ENCODE results near the gene RBPMS2. TPM values are rescaled to one million over a fixed set of nuclear protein-coding genes. Genes with fewer than 3 reads are reported as not detected.

RBPMS2 gene
- total RNA-seq, 2 donors from 2014 or later, result 86.0 to 131 TPM

DNA sequence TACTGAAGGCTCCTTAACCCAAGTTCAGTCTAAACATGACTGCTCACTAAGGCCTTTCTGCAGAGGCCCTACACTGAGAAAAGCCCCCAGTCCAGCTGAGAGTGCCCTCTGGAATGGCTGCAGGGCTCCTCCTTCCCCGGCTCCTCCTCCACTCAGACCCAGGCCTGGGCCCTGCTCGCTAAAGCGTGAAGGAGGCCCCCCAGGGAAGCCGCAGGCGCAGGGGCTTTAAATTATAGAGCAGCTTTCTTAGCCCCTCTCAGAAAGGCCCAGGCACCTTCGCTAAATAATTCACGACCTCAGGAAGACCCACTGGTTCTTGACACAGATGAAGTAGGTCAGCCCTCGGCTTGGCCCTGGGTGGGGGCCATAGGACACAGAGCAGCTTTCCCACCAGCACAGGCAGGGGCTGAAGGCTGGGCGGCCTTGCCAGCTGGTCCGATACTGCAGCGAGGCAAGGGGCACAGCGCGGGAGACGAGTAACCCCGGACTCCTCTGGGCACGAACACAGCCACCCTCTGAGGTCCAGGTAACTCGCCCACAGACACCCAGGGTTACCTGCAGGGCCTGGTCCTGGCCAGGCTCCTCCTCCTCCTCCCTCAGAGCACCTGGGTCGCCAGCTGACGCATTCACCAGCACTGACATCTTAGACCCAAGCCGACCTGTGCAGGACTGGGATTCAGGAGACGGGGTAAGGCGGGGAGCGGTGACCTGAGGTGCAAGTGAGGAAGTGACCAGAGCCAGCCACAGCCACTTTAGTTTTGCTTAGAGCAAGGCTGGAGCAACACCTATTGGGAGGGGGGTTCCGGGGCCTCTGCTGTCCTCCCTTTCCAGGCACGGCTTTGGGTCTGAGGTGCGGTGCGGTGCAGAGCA is 36.9 kb downstream of the RBPMS2 start:
- Mint-ChIP-seq H3K4me3 (no peak overlapping the region), H3K9me3 (no peaks in the 10 kb centered on the region), H3K27ac (no peak overlapping the region), H3K36me3 (ENCODE audit: low read depth) (peaks cover 56% of the 10 kb centered on the region), H3K4me1 (no peaks in the 10 kb centered on the region), H3K27me3 (ENCODE audit: insufficient read depth) (no peaks in the 10 kb centered on the region)
- H3K4me3 ChIP-seq (ENCODE audit: low read length), result no peak overlapping the region
- no peaks in the 10 kb centered on the region for H3K4me1 ChIP-seq (ENCODE audit: control insufficient read depth, insufficient read depth, low read length)
- no peaks in the 10 kb centered on the region for H3K9me3 ChIP-seq (ENCODE audit: control insufficient read depth, low read length)
- H3K27ac ChIP-seq (ENCODE audit: low read depth, low read length), result no peak overlapping the region
- H3K36me3 ChIP-seq (ENCODE audit: control insufficient read depth, insufficient read depth, low read length), result peaks cover 70% of the 10 kb centered on the region
- DNase-seq, result no peak
- H3K27me3 ChIP-seq (ENCODE audit: control insufficient read depth, insufficient read depth, low read length, poor library complexity, severe bottlenecking), result no peaks in the 10 kb centered on the region
- H3K9ac ChIP-seq (ENCODE audit: extremely low read depth, low read length, poor library complexity, severe bottlenecking), result no peak overlapping the region
- TF ChIP-seq, protein P1, sequence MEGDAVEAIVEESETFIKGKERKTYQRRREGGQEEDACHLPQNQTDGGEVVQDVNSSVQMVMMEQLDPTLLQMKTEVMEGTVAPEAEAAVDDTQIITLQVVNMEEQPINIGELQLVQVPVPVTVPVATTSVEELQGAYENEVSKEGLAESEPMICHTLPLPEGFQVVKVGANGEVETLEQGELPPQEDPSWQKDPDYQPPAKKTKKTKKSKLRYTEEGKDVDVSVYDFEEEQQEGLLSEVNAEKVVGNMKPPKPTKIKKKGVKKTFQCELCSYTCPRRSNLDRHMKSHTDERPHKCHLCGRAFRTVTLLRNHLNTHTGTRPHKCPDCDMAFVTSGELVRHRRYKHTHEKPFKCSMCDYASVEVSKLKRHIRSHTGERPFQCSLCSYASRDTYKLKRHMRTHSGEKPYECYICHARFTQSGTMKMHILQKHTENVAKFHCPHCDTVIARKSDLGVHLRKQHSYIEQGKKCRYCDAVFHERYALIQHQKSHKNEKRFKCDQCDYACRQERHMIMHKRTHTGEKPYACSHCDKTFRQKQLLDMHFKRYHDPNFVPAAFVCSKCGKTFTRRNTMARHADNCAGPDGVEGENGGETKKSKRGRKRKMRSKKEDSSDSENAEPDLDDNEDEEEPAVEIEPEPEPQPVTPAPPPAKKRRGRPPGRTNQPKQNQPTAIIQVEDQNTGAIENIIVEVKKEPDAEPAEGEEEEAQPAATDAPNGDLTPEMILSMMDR (conservative IDR thresholded peaks at IDR 0.05), result no peak
- 92 to 96% methylated on average over 10 to 27 of the region's 27 CpGs for WGBS, 2 experiments (ENCODE audit: insufficient coverage in 1 of 2, insufficient read length in 1 of 2)

DNA sequence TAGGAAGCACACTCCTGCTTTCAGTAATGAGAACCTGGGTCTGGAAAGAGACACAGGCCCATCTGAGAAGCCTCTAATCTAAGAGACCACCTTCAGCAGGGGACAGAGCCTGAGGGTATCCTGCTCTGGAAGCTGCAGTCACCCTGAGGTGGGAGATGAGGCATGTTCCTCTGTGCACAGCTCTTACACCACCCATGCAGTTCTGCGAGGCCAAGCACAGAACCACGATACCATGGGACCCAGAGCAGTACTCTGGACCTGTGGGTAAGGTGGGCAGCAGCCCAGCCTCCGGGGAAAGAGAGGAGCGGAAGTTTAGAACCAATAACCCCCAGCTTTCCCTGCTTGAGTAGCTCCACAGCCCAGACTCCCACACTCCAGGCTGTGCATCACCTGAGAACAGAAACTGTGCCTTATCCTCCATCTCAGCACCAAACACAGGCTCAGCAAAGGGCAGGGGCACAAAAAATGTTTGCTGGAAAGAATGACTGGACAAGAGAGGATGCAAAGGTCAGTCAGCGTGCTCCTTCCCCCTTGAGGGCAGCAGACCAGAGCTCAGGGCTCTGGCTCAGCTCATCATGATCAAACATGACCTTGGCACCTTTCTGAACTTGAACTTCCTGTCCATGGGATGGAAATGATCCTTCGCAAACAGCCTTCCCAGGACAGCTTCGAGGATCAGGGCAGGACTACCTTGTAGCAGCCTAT is 43.1 kb downstream of the RBPMS2 start:
- WGBS, 2 experiments (ENCODE audit: insufficient coverage in 1 of 2, insufficient read length in 1 of 2), result 83 to 87% methylated on average over 4 to 7 of the region's 7 CpGs
- Mint-ChIP-seq H3K36me3 (ENCODE audit: low read depth) (peaks cover 54% of the 10 kb centered on the region), H3K27me3 (ENCODE audit: insufficient read depth) (no peaks in the 10 kb centered on the region), H3K4me1 (peaks cover 16% of the 10 kb centered on the region), H3K4me3 (no peak overlapping the region), H3K27ac (peak overlapping the region; percentile 21), H3K9me3 (no peaks in the 10 kb centered on the region)
- Histone ChIP-seq H3K4me1 (ENCODE audit: control insufficient read depth, insufficient read depth, low read length) (no peaks in the 10 kb centered on the region), H3K27ac (ENCODE audit: low read depth, low read length) (peak overlapping the region; percentile 53), H3K36me3 (ENCODE audit: control insufficient read depth, insufficient read depth, low read length) (peaks cover 58% of the 10 kb centered on the region), H3K27me3 (ENCODE audit: control insufficient read depth, insufficient read depth, low read length, poor library complexity, severe bottlenecking) (no peaks in the 10 kb centered on the region), H3K4me3 (ENCODE audit: low read length) (no peak overlapping the region), H3K9ac (ENCODE audit: extremely low read depth, low read length, poor library complexity, severe bottlenecking) (no peak overlapping the region), H3K9me3 (ENCODE audit: control insufficient read depth, low read length) (no peaks in the 10 kb centered on the region)
- DNase-seq, result no peak
- TF ChIP-seq, protein P1 (conservative IDR thresholded peaks at IDR 0.05), result no peak

DNA sequence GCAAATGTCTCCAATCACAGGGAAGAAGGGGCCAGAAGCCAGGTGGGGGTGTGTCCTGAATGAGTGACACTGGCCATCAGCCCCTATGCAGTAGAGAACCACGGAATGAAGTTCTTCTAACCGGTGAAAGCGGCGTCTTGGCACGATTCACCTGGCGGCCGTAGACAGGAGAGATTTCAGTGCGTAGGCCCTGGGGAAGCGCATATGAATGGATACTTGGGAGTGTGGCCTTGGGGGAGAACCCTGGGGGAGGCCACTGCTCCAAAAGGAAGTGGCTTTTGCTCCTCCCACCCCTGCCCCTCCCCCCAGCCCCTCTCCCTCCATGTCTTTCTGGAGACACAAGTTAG is 43.6 kb downstream of the RBPMS2 start:
- DNase-seq, result peak; percentile 71
- TF ChIP-seq, protein P1 (conservative IDR thresholded peaks at IDR 0.05), result no peak
- Mint-ChIP-seq H3K27me3 (ENCODE audit: insufficient read depth) (no peaks in the 10 kb centered on the region), H3K9me3 (no peaks in the 10 kb centered on the region), H3K27ac (peak overlapping the region; percentile 84), H3K36me3 (ENCODE audit: low read depth) (peaks cover 56% of the 10 kb centered on the region), H3K4me3 (no peak overlapping the region), H3K4me1 (peaks cover 16% of the 10 kb centered on the region)
- Histone ChIP-seq H3K27ac (ENCODE audit: low read depth, low read length) (no peak overlapping the region), H3K9ac (ENCODE audit: extremely low read depth, low read length, poor library complexity, severe bottlenecking) (no peak overlapping the region), H3K4me3 (ENCODE audit: low read length) (no peak overlapping the region), H3K9me3 (ENCODE audit: control insufficient read depth, low read length) (no peaks in the 10 kb centered on the region), H3K36me3 (ENCODE audit: control insufficient read depth, insufficient read depth, low read length) (peaks cover 58% of the 10 kb centered on the region), H3K27me3 (ENCODE audit: control insufficient read depth, insufficient read depth, low read length, poor library complexity, severe bottlenecking) (no peaks in the 10 kb centered on the region), H3K4me1 (ENCODE audit: control insufficient read depth, insufficient read depth, low read length) (no peaks in the 10 kb centered on the region)
- 82% methylated on average over 9 of the region's 9 CpGs; no CpG with 5 or more reads in 1 of the 2 experiments for WGBS, 2 experiments (ENCODE audit: insufficient coverage in 1 of 2, insufficient read length in 1 of 2)
